CD4-positive, alpha-beta T cell (primary cell): Measurements from ENCODE around the gene TMEM45A. TPM values are rescaled to one million over a fixed set of nuclear protein-coding genes. Genes with fewer than 3 reads are reported as not detected.

Experiments
- ATAC-seq: fragments of 200-7000 bp; cut with Tn5 transposase; one replicate; pipeline ENCODE4 v1.10.0; 2022; ENCODE audit warnings: mild to moderate bottlenecking; ENCODE audit not compliant: poor library complexity
- CTCF ChIA-PET: fragments of 350-600 bp; sonication (Branson Sonifier 250); formaldehyde crosslinking; loops from one replicate; lab custom pipeline; 2021; ENCODE audit warnings: antibody characterized with exemption, inconsistent platforms; lab: Charles Lee
- POLR2A ChIA-PET: fragments of 350-600 bp; sonication (Branson Sonifier 250); formaldehyde crosslinking; loops from one replicate; lab custom pipeline; 2021; ENCODE audit warnings: antibody characterized with exemption, inconsistent platforms; lab: Charles Lee
- DNase-seq, 14 experiments: peaks; one replicate each; pipeline ENCODE4 v3.0.0-alpha.2; 2013 to 2020; ENCODE audit warnings: mixed read lengths in 2 of 14
- H3K27ac ChIP-seq, 2 donors: one replicate each; pipeline versions ENCODE4 v1.5.1 to v1.7.0; 2013; ENCODE audit warnings: low read length in 2 of 2, low read depth in 1 of 2, mild to moderate bottlenecking in 1 of 2
- H3K27me3 ChIP-seq, 2 experiments: 1 replicate in 1 of 2; 2 replicates in 1 of 2; pipeline versions ENCODE4 v1.6.1 to v1.7.0; 2013; ENCODE audit warnings: low read length in 2 of 2, control low read depth in 1 of 2, mild to moderate bottlenecking in 1 of 2, moderate library complexity in 1 of 2; ENCODE audit not compliant: insufficient read depth in 2 of 2, control insufficient read depth in 1 of 2
- H3K36me3 ChIP-seq: one replicate; pipeline ENCODE4 v1.6.1; 2013; ENCODE audit warnings: low read length, control low read depth; ENCODE audit not compliant: insufficient read depth
- H3K4me1 ChIP-seq: one replicate; pipeline ENCODE4 v1.6.1; 2013; ENCODE audit warnings: low read length, control low read depth; ENCODE audit not compliant: insufficient read depth
- H3K4me3 ChIP-seq: one replicate; pipeline ENCODE4 v1.5.1; 2013; ENCODE audit warnings: mild to moderate bottlenecking, low read length, moderate library complexity
- H3K9me3 ChIP-seq, 2 experiments: 1 replicate in 1 of 2; 2 replicates in 1 of 2; pipeline versions ENCODE4 v1.6.1 to v1.7.0; 2013; ENCODE audit warnings: low read length in 2 of 2, mild to moderate bottlenecking in 2 of 2, control low read depth in 1 of 2, moderate library complexity in 1 of 2; ENCODE audit not compliant: control insufficient read depth in 1 of 2, insufficient read depth in 1 of 2
- H3K27ac Mint-ChIP-seq: one replicate; pipeline ENCODE4 v1.8.0; 2020; ENCODE audit warnings: mixed read lengths
- H3K27me3 Mint-ChIP-seq: one replicate; pipeline ENCODE4 v1.8.0; 2021; ENCODE audit warnings: mixed read lengths
- H3K36me3 Mint-ChIP-seq: one replicate; pipeline ENCODE4 v1.8.0; 2021; ENCODE audit warnings: low read depth, mixed read lengths
- H3K4me1 Mint-ChIP-seq: one replicate; pipeline ENCODE4 v1.8.0; 2021; ENCODE audit warnings: low read depth, mixed read lengths
- H3K4me3 Mint-ChIP-seq: one replicate; pipeline ENCODE4 v1.8.0; 2020; ENCODE audit warnings: mild to moderate bottlenecking, mixed read lengths
- H3K9me3 Mint-ChIP-seq: one replicate; pipeline ENCODE4 v1.8.0; 2020; ENCODE audit warnings: mixed read lengths
- CTCF ChIP-seq: fragments of 200-600 bp; IDR thresholded peaks from one replicate; pipeline ENCODE4 v1.8.0; 2022; ENCODE audit warnings: antibody characterized with exemption, mild to moderate bottlenecking
- intact Hi-C, 2 experiments: fragments of 100-400 bp; cut with DNase I in 1 of 2; cut with micrococcal nuclease in 1 of 2; formaldehyde crosslinking; loops; one replicate each; pipeline versions ENCODE4 v1.15.1 to v1.9.0; 2023 to 2025; cut with DNase I, micrococcal nuclease
- total RNA-seq, 174 experiments: library from RNA in 2 of 174; stranded (reverse) in 2 of 174; gene quantifications; one replicate each; pipeline ENCODE4 v1.2.3 and lab custom pipeline; 2021 to 2026

TMEM45A gene
- total RNA-seq, 2 experiments from 2014 or later: 0.08 TPM; not detected in 1

GRCh38 chr3:100458814-100459213 is 33.6 kb upstream of the TMEM45A start:
- H3K36me3 ChIP-seq: no peaks in the 10 kb centered on the region
- Mint-ChIP-seq H3K4me3 (no peak overlapping the region), H3K36me3 (no peaks in the 10 kb centered on the region), H3K27ac (no peak overlapping the region), H3K27me3 (no peaks in the 10 kb centered on the region), H3K4me1 (no peaks in the 10 kb centered on the region), H3K9me3 (no peaks in the 10 kb centered on the region)
- ATAC-seq (no peak), DNase-seq (no peak)
- H3K27ac ChIP-seq: no peak overlapping the region
- POLR2A ChIA-PET: no interaction called here
- H3K9me3 ChIP-seq: no peaks in the 10 kb centered on the region
- no peak overlapping the region for H3K4me3 ChIP-seq
- CTCF ChIA-PET: no interaction called here
- no peaks in the 10 kb centered on the region for H3K4me1 ChIP-seq
- no peak for TF ChIP-seq CTCF
- intact Hi-C loops: no loop called here
- no peaks in the 10 kb centered on the region for H3K27me3 ChIP-seq

GRCh38 chr3:100463002-100463401 is 29.4 kb upstream of the TMEM45A start:
- ChIA-PET CTCF (interaction anchor here (0.6 to 0.7 kb wide), 2 partner anchors 272 to 1098 kb away, joined by 3 to 4 read pairs; no protein-coding TSS in a partner anchor), POLR2A (no interaction called here)
- DNase-seq: peak in 3 of 14 experiments; percentile 23 to 38 (median 30)
- Mint-ChIP-seq H3K4me1 (no peaks in the 10 kb centered on the region), H3K36me3 (no peaks in the 10 kb centered on the region), H3K27me3 (no peaks in the 10 kb centered on the region), H3K9me3 (no peaks in the 10 kb centered on the region), H3K27ac (no peak overlapping the region), H3K4me3 (no peak overlapping the region)
- no peaks in the 10 kb centered on the region for H3K36me3 ChIP-seq
- H3K4me1 ChIP-seq: no peaks in the 10 kb centered on the region
- peaks cover 0 to 2% of the 10 kb centered on the region in 2 experiments for H3K9me3 ChIP-seq
- ATAC-seq: no peak
- no peak overlapping the region for H3K4me3 ChIP-seq
- intact Hi-C loops: loop anchor here in 1 of 2 experiments (2.0 kb wide), 1 partner anchor 128 kb away; no protein-coding TSS in a partner anchor
- H3K27me3 ChIP-seq: no peaks in the 10 kb centered on the region
- peak; percentile 11 for TF ChIP-seq CTCF
- H3K27ac ChIP-seq: no peak overlapping the region

- H3K9me3 Mint-ChIP-seq: no peaks in the 10 kb centered on the region
- Histone ChIP-seq H3K36me3 (no peaks in the 10 kb centered on the region), H3K9me3 (peaks cover 0 to 2% of the 10 kb centered on the region in 2 experiments), H3K4me3 (no peak overlapping the region), H3K4me1 (no peaks in the 10 kb centered on the region), H3K27me3 (no peaks in the 10 kb centered on the region), H3K27ac (no peak overlapping the region)
- DNase-seq: no peak
- intact Hi-C loops: loop anchor here in 1 of 2 experiments (2.0 kb wide), 1 partner anchor 127 kb away; no protein-coding TSS in a partner anchor
- H3K4me3 Mint-ChIP-seq: no peak overlapping the region
- no peaks in the 10 kb centered on the region for H3K27me3 Mint-ChIP-seq
- no peak for ATAC-seq
- CTCF ChIA-PET: no interaction called here
- no peaks in the 10 kb centered on the region for H3K36me3 Mint-ChIP-seq
- POLR2A ChIA-PET: no interaction called here
- no peaks in the 10 kb centered on the region for H3K4me1 Mint-ChIP-seq
- no peak for TF ChIP-seq CTCF
- H3K27ac Mint-ChIP-seq: no peak overlapping the region
Measured at GRCh38 chr3:100463646-100464155, 28.7 kb upstream of the TMEM45A start.
